Astrocyte (in vitro differentiated cells and primary cell): ENCODE measurements around the gene RAD51B. TPM values are rescaled to one million over a fixed set of nuclear protein-coding genes. Genes with fewer than 3 reads are reported as not detected.
A peak's percentile ranks its signal among the peaks of the same experiment; 100 is the strongest.

Experiments
- DNase-seq: peaks from one replicate; pipeline ENCODE4 v3.0.0-alpha.2; 2010; ENCODE audit warnings: low read depth
- FAIRE-seq: peaks from 2 replicates; lab custom pipeline; 2011; peaks lifted over from hg19 to GRCh38; lab: Jason Lieb, UNC
- H2AFZ ChIP-seq: 2 replicates; pipeline ENCODE4 v1.6.0; 2012; ENCODE audit warnings: low read depth, low read length, inconsistent platforms
- H3K27ac ChIP-seq: 2 replicates; pipeline ENCODE4 v1.5.1; 2011; ENCODE audit warnings: low read depth, low read length, inconsistent platforms
- H3K27me3 ChIP-seq: 2 replicates; pipeline ENCODE4 v1.6.0; 2011; ENCODE audit warnings: low read length, inconsistent platforms; ENCODE audit not compliant: insufficient read depth
- H3K36me3 ChIP-seq: 2 replicates; pipeline ENCODE4 v1.5.1; 2011; ENCODE audit warnings: low read length, inconsistent platforms; ENCODE audit not compliant: insufficient read depth
- H3K4me1 ChIP-seq: 2 replicates; pipeline ENCODE4 v1.5.1; 2011; ENCODE audit warnings: low read length, inconsistent platforms; ENCODE audit not compliant: insufficient read depth
- H3K4me2 ChIP-seq: 2 replicates; pipeline ENCODE4 v1.6.0; 2012; ENCODE audit warnings: low read length, inconsistent platforms
- H3K4me3 ChIP-seq: 2 replicates; pipeline ENCODE4 v1.5.1; 2011; ENCODE audit warnings: low read depth, mild to moderate bottlenecking, low read length, inconsistent platforms; ENCODE audit not compliant: insufficient read depth
- H3K79me2 ChIP-seq: 2 replicates; pipeline ENCODE4 v1.6.0; 2012; ENCODE audit warnings: mild to moderate bottlenecking, low read length, inconsistent platforms; ENCODE audit not compliant: insufficient read depth
- H3K9ac ChIP-seq: 2 replicates; pipeline ENCODE4 v1.6.0; 2012; ENCODE audit warnings: mild to moderate bottlenecking, low read length, inconsistent platforms
- H3K9me3 ChIP-seq: 2 replicates; pipeline ENCODE4 v1.5.1; 2012; ENCODE audit warnings: low read depth, mild to moderate bottlenecking, low read length, inconsistent platforms; ENCODE audit not compliant: insufficient read depth
- H4K20me1 ChIP-seq: 2 replicates; pipeline ENCODE4 v1.6.0; 2012; ENCODE audit warnings: low read length, inconsistent platforms; ENCODE audit not compliant: insufficient read depth
- H3K27ac Mint-ChIP-seq: one replicate; pipeline ENCODE4 v1.8.0; 2021; ENCODE audit warnings: mild to moderate bottlenecking, mixed read lengths; ENCODE audit not compliant: unreplicated experiment
- H3K27me3 Mint-ChIP-seq: one replicate; pipeline ENCODE4 v1.8.0; 2021; ENCODE audit warnings: low read depth, mixed read lengths; ENCODE audit not compliant: unreplicated experiment
- H3K36me3 Mint-ChIP-seq: one replicate; pipeline ENCODE4 v1.8.0; 2021; ENCODE audit warnings: low read depth, mixed read lengths; ENCODE audit not compliant: unreplicated experiment
- H3K4me1 Mint-ChIP-seq: one replicate; pipeline ENCODE4 v1.8.0; 2021; ENCODE audit warnings: low read depth, mixed read lengths; ENCODE audit not compliant: unreplicated experiment
- H3K4me3 Mint-ChIP-seq: one replicate; pipeline ENCODE4 v1.8.0; 2021; ENCODE audit warnings: mild to moderate bottlenecking, moderate library complexity, mixed read lengths; ENCODE audit not compliant: unreplicated experiment
- H3K9me3 Mint-ChIP-seq: one replicate; pipeline ENCODE4 v1.8.0; 2021; ENCODE audit warnings: mild to moderate bottlenecking, mixed read lengths; ENCODE audit not compliant: unreplicated experiment
- EZH2 ChIP-seq: IDR thresholded peaks from 2 replicates; pipeline ENCODE4 v1.6.1; 2012; ENCODE audit warnings: mild to moderate bottlenecking, low read length, inconsistent platforms; ENCODE audit not compliant: insufficient read depth
- total RNA-seq: library from RNA; stranded (reverse); gene quantifications from 2 replicates; pipeline ENCODE4 v1.2.1, GENCODE V29; 2021
- TF ChIP-seq, protein P1 (sequence below): IDR thresholded peaks from 2 replicates; pipeline ENCODE4 v1.5.1; 2011; ENCODE audit warnings: low read depth, mild to moderate bottlenecking, inconsistent platforms, low read length, moderate library complexity; ENCODE audit not compliant: insufficient read depth

Gene RAD51B
- total RNA-seq, 1 donor from 2014 or later = 10.8 TPM

DNA sequence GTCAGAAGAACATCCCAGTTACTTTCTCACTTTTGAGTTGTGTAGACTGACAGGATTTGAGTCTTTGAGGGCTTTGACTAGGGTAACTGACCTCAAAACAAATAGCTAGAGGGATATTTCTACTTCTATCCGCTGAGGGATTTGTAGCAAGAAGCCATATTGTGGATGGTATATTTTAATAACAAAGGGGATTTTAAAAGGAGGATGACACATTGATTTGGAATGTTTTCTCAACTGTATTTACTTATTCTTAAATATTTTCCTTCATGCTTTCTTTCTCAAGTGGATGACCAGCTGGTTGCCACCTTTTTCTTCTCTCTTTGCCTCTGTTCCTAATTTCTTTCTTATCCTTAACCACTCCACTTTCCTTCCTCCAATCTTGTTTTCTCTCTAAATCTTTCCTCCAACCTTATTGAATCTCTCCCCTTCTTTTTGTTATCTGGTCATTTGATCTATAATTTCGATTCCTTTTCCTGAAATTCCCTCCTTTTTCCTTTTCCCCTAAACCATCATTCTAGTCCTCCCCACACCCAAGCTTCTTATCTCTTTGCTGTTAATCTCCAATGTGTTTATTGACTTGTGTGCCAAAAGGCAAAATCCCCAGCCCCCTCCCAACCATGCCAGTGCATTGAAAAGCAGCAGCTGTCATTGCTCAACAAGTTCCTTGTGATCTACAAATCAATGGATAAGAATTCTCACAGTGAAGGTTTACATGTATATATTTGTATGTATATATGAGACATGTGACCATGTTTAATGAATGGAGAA is 411.6 kb downstream of the RAD51B start:
- Histone ChIP-seq H3K9ac (peak overlapping the region; percentile 66), H2AFZ (no peak overlapping the region), H3K9me3 (no peaks in the 10 kb centered on the region), H3K79me2 (no peaks in the 10 kb centered on the region), H3K27ac (peak overlapping the region; percentile 94), H3K36me3 (no peaks in the 10 kb centered on the region), H3K4me3 (no peak overlapping the region), H3K27me3 (no peaks in the 10 kb centered on the region), H4K20me1 (no peaks in the 10 kb centered on the region), H3K4me1 (peaks cover 36% of the 10 kb centered on the region), H3K4me2 (peak overlapping the region; percentile 62)
- Mint-ChIP-seq H3K9me3 (no peaks in the 10 kb centered on the region), H3K4me3 (no peak overlapping the region), H3K27ac (no peak overlapping the region), H3K4me1 (peaks cover 4% of the 10 kb centered on the region), H3K36me3 (peaks cover 1% of the 10 kb centered on the region), H3K27me3 (no peaks in the 10 kb centered on the region)
- DNase-seq (peak; percentile 70), FAIRE-seq (peak; percentile 37)
- TF ChIP-seq EZH2 = no peak
- TF ChIP-seq, protein P1, sequence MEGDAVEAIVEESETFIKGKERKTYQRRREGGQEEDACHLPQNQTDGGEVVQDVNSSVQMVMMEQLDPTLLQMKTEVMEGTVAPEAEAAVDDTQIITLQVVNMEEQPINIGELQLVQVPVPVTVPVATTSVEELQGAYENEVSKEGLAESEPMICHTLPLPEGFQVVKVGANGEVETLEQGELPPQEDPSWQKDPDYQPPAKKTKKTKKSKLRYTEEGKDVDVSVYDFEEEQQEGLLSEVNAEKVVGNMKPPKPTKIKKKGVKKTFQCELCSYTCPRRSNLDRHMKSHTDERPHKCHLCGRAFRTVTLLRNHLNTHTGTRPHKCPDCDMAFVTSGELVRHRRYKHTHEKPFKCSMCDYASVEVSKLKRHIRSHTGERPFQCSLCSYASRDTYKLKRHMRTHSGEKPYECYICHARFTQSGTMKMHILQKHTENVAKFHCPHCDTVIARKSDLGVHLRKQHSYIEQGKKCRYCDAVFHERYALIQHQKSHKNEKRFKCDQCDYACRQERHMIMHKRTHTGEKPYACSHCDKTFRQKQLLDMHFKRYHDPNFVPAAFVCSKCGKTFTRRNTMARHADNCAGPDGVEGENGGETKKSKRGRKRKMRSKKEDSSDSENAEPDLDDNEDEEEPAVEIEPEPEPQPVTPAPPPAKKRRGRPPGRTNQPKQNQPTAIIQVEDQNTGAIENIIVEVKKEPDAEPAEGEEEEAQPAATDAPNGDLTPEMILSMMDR = no peak

DNA sequence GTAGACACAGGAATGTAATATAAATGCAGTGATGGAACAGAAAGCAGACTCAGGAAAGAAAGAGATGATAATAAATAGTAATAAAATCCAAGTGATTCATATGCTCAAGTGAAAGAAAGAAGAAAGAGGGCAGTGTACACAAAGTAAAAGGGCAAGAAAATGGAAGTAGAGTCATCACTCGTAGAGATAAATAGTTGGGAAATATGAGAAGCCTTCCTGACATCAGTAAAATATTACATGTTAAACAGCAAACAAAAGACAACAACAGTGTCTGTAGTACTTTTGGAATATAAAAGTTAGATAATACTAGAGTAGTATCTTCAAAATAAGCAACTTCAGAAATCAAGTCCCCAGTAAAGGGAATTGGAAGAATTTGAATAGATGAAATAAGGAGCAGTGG is 412.3 kb downstream of the RAD51B start:
- Mint-ChIP-seq H3K27ac (no peak overlapping the region), H3K36me3 (peaks cover 1% of the 10 kb centered on the region), H3K4me3 (no peak overlapping the region), H3K9me3 (no peaks in the 10 kb centered on the region), H3K4me1 (peaks cover 4% of the 10 kb centered on the region), H3K27me3 (no peaks in the 10 kb centered on the region)
- Histone ChIP-seq H3K9me3 (no peaks in the 10 kb centered on the region), H3K27ac (peak overlapping the region; percentile 94), H3K4me3 (no peak overlapping the region), H3K4me2 (peak overlapping the region; percentile 62), H3K9ac (peak overlapping the region; percentile 66), H3K36me3 (no peaks in the 10 kb centered on the region), H3K4me1 (peaks cover 36% of the 10 kb centered on the region), H2AFZ (no peak overlapping the region), H3K79me2 (no peaks in the 10 kb centered on the region), H4K20me1 (no peaks in the 10 kb centered on the region), H3K27me3 (no peaks in the 10 kb centered on the region)
- TF ChIP-seq, protein P1 = no peak
- TF ChIP-seq EZH2 = no peak
- peak; percentile 52 for DNase-seq
- FAIRE-seq = no peak
